Endothelial cell of umbilical vein (primary cell): Measurements from ENCODE around the gene RBMS3.

Experiments
- POLR2A ChIP-seq: IDR thresholded peaks from 2 replicates; pipeline ENCODE4 v1.6.1; 2012; ENCODE audit warnings: low read depth, mild to moderate bottlenecking, control low read depth, low read length
- POLR2AphosphoS5 ChIP-seq: IDR thresholded peaks from 2 replicates; pipeline ENCODE4 v1.6.1; 2012; ENCODE audit warnings: low read depth, mild to moderate bottlenecking, control low read depth, low read length, moderate library complexity; ENCODE audit not compliant: insufficient read depth
- TF ChIP-seq, protein P1 (sequence below), 2 donors: IDR thresholded peaks; 1 replicate in 1 of 2; 2 replicates in 1 of 2; pipeline ENCODE4 v1.5.1; 2011; ENCODE audit warnings: low read length in 2 of 2, mild to moderate bottlenecking in 2 of 2, moderate library complexity in 2 of 2, control low read depth in 1 of 2, inconsistent platforms in 1 of 2, low read depth in 1 of 2; ENCODE audit not compliant: insufficient read depth in 1 of 2; ENCODE audit errors: extremely low read depth in 1 of 2

DNA sequence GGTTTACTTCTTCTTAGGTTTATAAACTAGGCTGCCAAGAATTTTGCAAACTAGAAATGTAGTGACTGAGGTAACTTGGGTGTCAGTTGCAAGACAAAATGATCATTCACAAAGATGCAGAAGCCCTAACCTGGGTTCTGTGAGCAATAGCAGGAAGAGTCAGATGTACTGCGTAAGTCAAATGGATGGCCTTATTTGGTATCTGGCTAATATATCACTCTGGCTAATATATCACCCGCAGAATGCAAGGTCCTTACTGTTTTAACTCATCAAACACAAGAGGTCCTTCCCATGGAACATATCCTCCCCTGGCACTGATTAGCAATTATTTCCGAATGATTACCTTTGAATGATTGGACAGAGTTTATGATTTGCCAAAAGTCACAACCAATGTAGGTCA lies 37.4 kb downstream of the RBMS3 start:
- TF ChIP-seq, protein P1, sequence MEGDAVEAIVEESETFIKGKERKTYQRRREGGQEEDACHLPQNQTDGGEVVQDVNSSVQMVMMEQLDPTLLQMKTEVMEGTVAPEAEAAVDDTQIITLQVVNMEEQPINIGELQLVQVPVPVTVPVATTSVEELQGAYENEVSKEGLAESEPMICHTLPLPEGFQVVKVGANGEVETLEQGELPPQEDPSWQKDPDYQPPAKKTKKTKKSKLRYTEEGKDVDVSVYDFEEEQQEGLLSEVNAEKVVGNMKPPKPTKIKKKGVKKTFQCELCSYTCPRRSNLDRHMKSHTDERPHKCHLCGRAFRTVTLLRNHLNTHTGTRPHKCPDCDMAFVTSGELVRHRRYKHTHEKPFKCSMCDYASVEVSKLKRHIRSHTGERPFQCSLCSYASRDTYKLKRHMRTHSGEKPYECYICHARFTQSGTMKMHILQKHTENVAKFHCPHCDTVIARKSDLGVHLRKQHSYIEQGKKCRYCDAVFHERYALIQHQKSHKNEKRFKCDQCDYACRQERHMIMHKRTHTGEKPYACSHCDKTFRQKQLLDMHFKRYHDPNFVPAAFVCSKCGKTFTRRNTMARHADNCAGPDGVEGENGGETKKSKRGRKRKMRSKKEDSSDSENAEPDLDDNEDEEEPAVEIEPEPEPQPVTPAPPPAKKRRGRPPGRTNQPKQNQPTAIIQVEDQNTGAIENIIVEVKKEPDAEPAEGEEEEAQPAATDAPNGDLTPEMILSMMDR (IDR thresholded peaks at IDR 0.05; ENCODE audit: extremely low read depth in 1 of 2, insufficient read depth in 1 of 2, low read depth in 1 of 2, low read length in 2 of 2) = no peak
- TF ChIP-seq POLR2A (no peak), POLR2AphosphoS5 (no peak)
